Measurements from ENCODE around the gene GSPT2.

DNA sequence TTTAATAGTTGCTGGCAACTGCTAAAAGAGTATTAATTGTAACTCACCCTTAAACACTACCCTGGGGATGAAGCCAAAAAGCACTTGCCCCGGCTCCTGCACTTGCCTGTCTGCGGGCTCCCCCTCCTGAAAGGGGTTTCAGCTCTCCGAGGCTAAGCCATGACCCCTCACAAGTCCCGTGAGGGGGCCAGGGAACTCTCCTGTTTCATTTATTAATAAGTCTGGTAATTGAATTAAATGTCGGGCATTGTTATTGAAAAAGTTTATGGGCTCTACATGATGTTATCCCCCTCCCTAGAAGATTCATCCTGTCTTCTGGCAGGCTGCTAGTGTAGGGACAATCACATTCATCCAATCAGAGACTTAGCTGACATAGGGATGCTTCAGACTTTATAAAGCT lies 23.3 kb downstream of the GSPT2 start:
- TF ChIP-seq, protein P1, sequence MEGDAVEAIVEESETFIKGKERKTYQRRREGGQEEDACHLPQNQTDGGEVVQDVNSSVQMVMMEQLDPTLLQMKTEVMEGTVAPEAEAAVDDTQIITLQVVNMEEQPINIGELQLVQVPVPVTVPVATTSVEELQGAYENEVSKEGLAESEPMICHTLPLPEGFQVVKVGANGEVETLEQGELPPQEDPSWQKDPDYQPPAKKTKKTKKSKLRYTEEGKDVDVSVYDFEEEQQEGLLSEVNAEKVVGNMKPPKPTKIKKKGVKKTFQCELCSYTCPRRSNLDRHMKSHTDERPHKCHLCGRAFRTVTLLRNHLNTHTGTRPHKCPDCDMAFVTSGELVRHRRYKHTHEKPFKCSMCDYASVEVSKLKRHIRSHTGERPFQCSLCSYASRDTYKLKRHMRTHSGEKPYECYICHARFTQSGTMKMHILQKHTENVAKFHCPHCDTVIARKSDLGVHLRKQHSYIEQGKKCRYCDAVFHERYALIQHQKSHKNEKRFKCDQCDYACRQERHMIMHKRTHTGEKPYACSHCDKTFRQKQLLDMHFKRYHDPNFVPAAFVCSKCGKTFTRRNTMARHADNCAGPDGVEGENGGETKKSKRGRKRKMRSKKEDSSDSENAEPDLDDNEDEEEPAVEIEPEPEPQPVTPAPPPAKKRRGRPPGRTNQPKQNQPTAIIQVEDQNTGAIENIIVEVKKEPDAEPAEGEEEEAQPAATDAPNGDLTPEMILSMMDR (IDR thresholded peaks at IDR 0.05; ENCODE audit: low read depth, low read length, poor library complexity, severe bottlenecking) = no peak
- no peak for TF ChIP-seq EZH2phosphoT487 (IDR thresholded peaks at IDR 0.05; ENCODE audit: borderline replicate concordance, low read length)

Measured in DOHH2 (cell line).